ENCODE data around the gene SIX1.

Gene SIX1

GRCh38 chr14:60655119-60655897 lies 6.0 kb upstream of the SIX1 start:
- no peak for DNase-seq

GRCh38 chr14:60654334-60654821 lies 5.1 kb upstream of the SIX1 start:
- no peak for DNase-seq

GRCh38 chr14:60653701-60654161 lies 4.5 kb upstream of the SIX1 start:
- no peak for DNase-seq

GRCh38 chr14:60652674-60653651 lies 3.7 kb upstream of the SIX1 start:
- DNase-seq = peak; percentile 64

- DNase-seq = peak; percentile 63
These were observed 2.8 kb upstream of the SIX1 start for GRCh38 chr14:60651796-60652673.

GRCh38 chr14:60651086-60651795 lies 2.0 kb upstream of the SIX1 start:
- no peak for DNase-seq

- no peak for DNase-seq
These were observed 1.2 kb upstream of the SIX1 start for GRCh38 chr14:60650373-60650961.

- peak; percentile 62 for DNase-seq
These were observed 647 bp upstream of the SIX1 start for GRCh38 chr14:60649875-60650372.

- DNase-seq = peak; percentile 71
These were observed 886 bp downstream of the SIX1 start for GRCh38 chr14:60648249-60648933.

GRCh38 chr14:60647837-60648248 lies 1.4 kb downstream of the SIX1 start:
- DNase-seq = no peak

GRCh38 chr14:60647081-60647836 lies 2.0 kb downstream of the SIX1 start:
- peak; percentile 73 for DNase-seq

- no peak for DNase-seq
These were observed 3.0 kb downstream of the SIX1 start for GRCh38 chr14:60646226-60646818.

- DNase-seq = no peak
These were observed 4.0 kb downstream of the SIX1 start for GRCh38 chr14:60645126-60645741.

- DNase-seq = no peak
These were observed 4.6 kb downstream of the SIX1 start for GRCh38 chr14:60644666-60645065.

- no peak for DNase-seq
These were observed 5.6 kb downstream of the SIX1 start for GRCh38 chr14:60643463-60644314.

GRCh38 chr14:60643141-60643462 lies 6.2 kb downstream of the SIX1 start:
- DNase-seq = no peak

- DNase-seq = peak; percentile 68
These were observed 6.8 kb downstream of the SIX1 start for GRCh38 chr14:60642270-60643140.

All from right forelimb (tissue), 1 donor.